A549 (cell line): ENCODE results near the gene UBE2D1.

Source experiments
- EP300 ChIP-seq, 2 experiments: fragments of >200 bp; sonication (Bioruptor Twin); formaldehyde crosslinking; IDR thresholded peaks; 2 replicates in 1 of 2; 3 replicates in 1 of 2; pipeline ENCODE4 v1.6.1; 2016 to 2017
- POLR2A ChIP-seq: IDR thresholded peaks from 2 replicates; pipeline ENCODE4 v1.6.1; 2012; ENCODE audit warnings: mild to moderate bottlenecking, low read length
- TF ChIP-seq, protein P1 (sequence below): fragments of >200 bp; sonication (Bioruptor Twin); formaldehyde crosslinking; IDR thresholded peaks from 3 replicates; pipeline ENCODE4 v1.5.1; 2016

DNA sequence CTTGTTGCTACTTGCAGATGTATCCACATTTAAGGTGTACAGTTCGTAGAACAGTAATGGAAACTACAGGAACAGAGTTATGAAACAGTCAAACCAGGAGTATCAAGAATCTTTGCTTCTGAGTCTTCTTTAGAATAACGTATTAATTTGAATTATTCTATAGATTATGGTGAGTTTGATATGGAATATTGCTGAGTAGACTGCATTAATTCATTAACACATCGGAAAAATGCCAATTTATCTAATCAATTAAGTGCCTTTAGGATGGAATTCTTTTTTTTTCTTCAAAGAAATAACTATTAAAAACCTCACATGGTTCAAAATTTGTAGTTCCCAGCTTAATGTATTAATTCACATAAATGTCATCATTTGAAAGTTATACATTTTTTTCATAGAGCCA lies 54.2 kb downstream of the UBE2D1 start:
- TF ChIP-seq POLR2A (no peak), EP300 (IDR thresholded peaks at IDR 0.05) (no peak)
- TF ChIP-seq, protein P1, sequence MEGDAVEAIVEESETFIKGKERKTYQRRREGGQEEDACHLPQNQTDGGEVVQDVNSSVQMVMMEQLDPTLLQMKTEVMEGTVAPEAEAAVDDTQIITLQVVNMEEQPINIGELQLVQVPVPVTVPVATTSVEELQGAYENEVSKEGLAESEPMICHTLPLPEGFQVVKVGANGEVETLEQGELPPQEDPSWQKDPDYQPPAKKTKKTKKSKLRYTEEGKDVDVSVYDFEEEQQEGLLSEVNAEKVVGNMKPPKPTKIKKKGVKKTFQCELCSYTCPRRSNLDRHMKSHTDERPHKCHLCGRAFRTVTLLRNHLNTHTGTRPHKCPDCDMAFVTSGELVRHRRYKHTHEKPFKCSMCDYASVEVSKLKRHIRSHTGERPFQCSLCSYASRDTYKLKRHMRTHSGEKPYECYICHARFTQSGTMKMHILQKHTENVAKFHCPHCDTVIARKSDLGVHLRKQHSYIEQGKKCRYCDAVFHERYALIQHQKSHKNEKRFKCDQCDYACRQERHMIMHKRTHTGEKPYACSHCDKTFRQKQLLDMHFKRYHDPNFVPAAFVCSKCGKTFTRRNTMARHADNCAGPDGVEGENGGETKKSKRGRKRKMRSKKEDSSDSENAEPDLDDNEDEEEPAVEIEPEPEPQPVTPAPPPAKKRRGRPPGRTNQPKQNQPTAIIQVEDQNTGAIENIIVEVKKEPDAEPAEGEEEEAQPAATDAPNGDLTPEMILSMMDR, result no peak
